ENCODE data around the gene PTPRJ. TPM values are rescaled to one million over a fixed set of nuclear protein-coding genes. Genes with fewer than 3 reads are reported as not detected.
"Not testable (repeated sequence)": the region's sequence is repeated elsewhere in the genome, so short reads cannot be mapped to it uniquely, and the experiment has no call there.

The PTPRJ gene
- total and polyA plus RNA-seq, 2 donors (not counting 3 experiments of a cell fraction or from before 2014, with no cell fraction given) = 3.1 to 7.7 TPM

GRCh38 chr11:47932544-47932943, 47.8 kb upstream of the PTPRJ start:
- H2AFZ ChIP-seq (ENCODE audit: low read depth, low read length) = no peak overlapping the region
- no peaks in the 10 kb centered on the region for H4K20me1 ChIP-seq (replicated peaks; ENCODE audit: control insufficient read depth, extremely low read depth, insufficient read depth, low read length)
- H3K79me2 ChIP-seq (ENCODE audit: control insufficient read depth, insufficient read depth, low read length) = no peaks in the 10 kb centered on the region
- no peak overlapping the region for H3K9ac ChIP-seq (replicated peaks; ENCODE audit: extremely low read depth, insufficient read depth, low read length)
- no TSS peak for BruUV-seq (replicated peaks)
- DNase-seq (ENCODE audit: low read depth, low spot score) (no peak), FAIRE-seq (no peak)
- dilution Hi-C loops (cut with MboI; ENCODE audit: extremely low pct_ligation_motif_present, low sequenced_read_pairs) = no loop called here
- H3K4me1 ChIP-seq (ENCODE audit: control insufficient read depth, extremely low read depth, insufficient read depth, low read length) = no peaks in the 10 kb centered on the region
- no peaks in the 10 kb centered on the region for H3K27me3 ChIP-seq (ENCODE audit: control insufficient read depth in 2 of 2, insufficient read depth in 2 of 2, low read length in 2 of 2)
- intact Hi-C loops (cut with micrococcal nuclease) = no loop called here
- no peaks in the 10 kb centered on the region for H3K36me3 ChIP-seq (ENCODE audit: control insufficient read depth in 2 of 2, extremely low read depth in 1 of 2, insufficient read depth in 2 of 2, low read length in 2 of 2)
- no peak overlapping the region for H3K4me2 ChIP-seq (ENCODE audit: insufficient read depth, low read length)
- ChIA-PET POLR2A (interaction anchor here (0.7 kb wide), 1 partner anchor 138 kb away, joined by 5 read pairs; no protein-coding TSS in a partner anchor), CTCF (interaction anchor here (0.6 to 11.4 kb wide), 15 partner anchors 9 to 375 kb away, joined by 3 to 326 read pairs (median 3); no protein-coding TSS in a partner anchor)
- H3K4me3 ChIP-seq (replicated peaks in 1 of 3; ENCODE audit: insufficient read depth in 1 of 3, low read depth in 1 of 3, low read length in 3 of 3) = no peak overlapping the region
- no peaks in the 10 kb centered on the region for H3K9me3 ChIP-seq (replicated peaks; ENCODE audit: control insufficient read depth, insufficient read depth, low read length)
- H3K27ac ChIP-seq (ENCODE audit: insufficient read depth, low read depth, low read length) = no peak overlapping the region
- no peak for TF ChIP-seq JUN (IDR thresholded peaks at IDR 0.05; ENCODE audit: borderline replicate concordance, insufficient read depth, insufficient read length, low read depth)
- TF ChIP-seq POLR2AphosphoS5 (IDR thresholded peaks at IDR 0.05; ENCODE audit: insufficient read depth, low read depth, low read length) = no peak
- TF ChIP-seq CTCF (IDR thresholded peaks at IDR 0.05; ENCODE audit: extremely low read depth in 1 of 2, insufficient read depth in 1 of 2, low read depth in 1 of 2, low read length in 2 of 2) = no peak
- no peak for TF ChIP-seq MYC (IDR thresholded peaks at IDR 0.05; ENCODE audit: low read depth, low read length)
- no peak for TF ChIP-seq FOS (IDR thresholded peaks at IDR 0.05; ENCODE audit: borderline replicate concordance, insufficient read depth, low read length)
- no peak for TF ChIP-seq POLR2A (IDR thresholded peaks at IDR 0.05; ENCODE audit: low read depth, low read length)
- no peak for TF ChIP-seq EZH2 (IDR thresholded peaks at IDR 0.05; ENCODE audit: borderline replicate concordance, low read depth, low read length, severe bottlenecking)
- TF ChIP-seq MAX (IDR thresholded peaks at IDR 0.05; ENCODE audit: insufficient read depth, insufficient read length) = no peak
- no peaks in the 10 kb centered on the region for H3K9me1 ChIP-seq (replicated peaks; ENCODE audit: control insufficient read depth, extremely low read depth, insufficient read depth, low read length)

- dilution Hi-C loops (cut with MboI; ENCODE audit: extremely low pct_ligation_motif_present, low sequenced_read_pairs) = not testable (repeated sequence)
- CTCF ChIA-PET = interaction anchor here (0.9 to 11.4 kb wide), 14 partner anchors 11 to 374 kb away, joined by 3 to 326 read pairs (median 4); no protein-coding TSS in a partner anchor
- intact Hi-C loops (cut with micrococcal nuclease) = loop anchor here (1.0 to 2.0 kb wide), 2 partner anchors 47 to 176 kb away; partner anchors contain the start of gene PTPRJ
These were observed 46.6 kb upstream of the PTPRJ start for GRCh38 chr11:47933797-47934196.

More at GRCh38 chr11:47933797-47934196, 46.6 kb upstream of the PTPRJ start:
- H3K79me2 ChIP-seq (ENCODE audit: control insufficient read depth, insufficient read depth, low read length); BruUV-seq (replicated peaks); DNase-seq (ENCODE audit: low read depth, low spot score); H3K9me1 ChIP-seq (replicated peaks; ENCODE audit: control insufficient read depth, extremely low read depth, insufficient read depth, low read length); H3K9me3 ChIP-seq (replicated peaks; ENCODE audit: control insufficient read depth, insufficient read depth, low read length); H3K27me3 ChIP-seq (ENCODE audit: control insufficient read depth in 2 of 2, insufficient read depth in 2 of 2, low read length in 2 of 2); FAIRE-seq; H2AFZ ChIP-seq (ENCODE audit: low read depth, low read length); H3K9ac ChIP-seq (replicated peaks; ENCODE audit: extremely low read depth, insufficient read depth, low read length); H3K4me2 ChIP-seq (ENCODE audit: insufficient read depth, low read length); POLR2A ChIA-PET; H4K20me1 ChIP-seq (replicated peaks; ENCODE audit: control insufficient read depth, extremely low read depth, insufficient read depth, low read length); H3K27ac ChIP-seq (ENCODE audit: insufficient read depth, low read depth, low read length); H3K4me3 ChIP-seq (replicated peaks in 1 of 3; ENCODE audit: insufficient read depth in 1 of 3, low read depth in 1 of 3, low read length in 3 of 3); H3K4me1 ChIP-seq (ENCODE audit: control insufficient read depth, extremely low read depth, insufficient read depth, low read length); H3K36me3 ChIP-seq (ENCODE audit: control insufficient read depth in 2 of 2, extremely low read depth in 1 of 2, insufficient read depth in 2 of 2, low read length in 2 of 2): not testable (repeated sequence)

Data from endothelial cell of umbilical vein (primary cell).